ENCODE results near the gene MACO1.

- TF ChIP-seq, protein P1, sequence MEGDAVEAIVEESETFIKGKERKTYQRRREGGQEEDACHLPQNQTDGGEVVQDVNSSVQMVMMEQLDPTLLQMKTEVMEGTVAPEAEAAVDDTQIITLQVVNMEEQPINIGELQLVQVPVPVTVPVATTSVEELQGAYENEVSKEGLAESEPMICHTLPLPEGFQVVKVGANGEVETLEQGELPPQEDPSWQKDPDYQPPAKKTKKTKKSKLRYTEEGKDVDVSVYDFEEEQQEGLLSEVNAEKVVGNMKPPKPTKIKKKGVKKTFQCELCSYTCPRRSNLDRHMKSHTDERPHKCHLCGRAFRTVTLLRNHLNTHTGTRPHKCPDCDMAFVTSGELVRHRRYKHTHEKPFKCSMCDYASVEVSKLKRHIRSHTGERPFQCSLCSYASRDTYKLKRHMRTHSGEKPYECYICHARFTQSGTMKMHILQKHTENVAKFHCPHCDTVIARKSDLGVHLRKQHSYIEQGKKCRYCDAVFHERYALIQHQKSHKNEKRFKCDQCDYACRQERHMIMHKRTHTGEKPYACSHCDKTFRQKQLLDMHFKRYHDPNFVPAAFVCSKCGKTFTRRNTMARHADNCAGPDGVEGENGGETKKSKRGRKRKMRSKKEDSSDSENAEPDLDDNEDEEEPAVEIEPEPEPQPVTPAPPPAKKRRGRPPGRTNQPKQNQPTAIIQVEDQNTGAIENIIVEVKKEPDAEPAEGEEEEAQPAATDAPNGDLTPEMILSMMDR (IDR thresholded peaks at IDR 0.05; ENCODE audit: control extremely low read depth in 1 of 3, insufficient read depth in 1 of 3, low read depth in 1 of 3, low read length in 3 of 3), result no peak
- TF ChIP-seq POLR2AphosphoS5 (IDR thresholded peaks at IDR 0.05; ENCODE audit: low read depth, low read length) (no peak), GABPA (IDR thresholded peaks at IDR 0.05; ENCODE audit: borderline replicate concordance, insufficient read depth, low read length) (no peak), RFX5 (IDR thresholded peaks at IDR 0.05; ENCODE audit: borderline replicate concordance, low read depth, low read length) (no peak)
Observed at GRCh38 chr1:25549273-25550154, 118.8 kb downstream of the MACO1 start.
